NCI-H526 treated with DMSO at 0.1 percent for 48 hours (cell line): ENCODE data around the gene NSUN2.

Source experiments
- DNase-seq: peaks from one replicate; lab custom pipeline; 2025; lab: John Stamatoyannopoulos, UW

NSUN2 gene

GRCh38 chr5:6604341-6604740 is 28.5 kb downstream of the NSUN2 start:
- no peak for DNase-seq

DNA sequence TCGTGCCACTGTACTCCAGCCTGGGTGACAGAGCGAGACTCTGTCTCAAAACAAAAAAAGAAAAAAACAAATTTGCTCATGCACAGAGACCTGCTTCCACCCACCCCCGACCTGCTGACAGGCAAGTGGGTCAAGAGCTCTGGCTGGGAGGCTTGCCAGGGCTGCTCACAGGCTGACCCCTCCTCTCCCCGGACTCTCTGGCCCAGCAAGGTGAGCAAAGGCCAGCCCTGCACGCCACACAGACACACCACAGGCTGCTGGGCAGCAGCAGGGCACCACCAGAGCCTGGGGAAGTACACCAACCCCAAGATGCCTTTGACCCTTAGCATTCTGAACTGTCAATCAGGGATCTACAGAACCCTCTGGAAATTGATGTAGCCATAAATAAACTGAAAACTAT is 29.2 kb downstream of the NSUN2 start:
- no peak for DNase-seq

GRCh38 chr5:6602441-6602840 is 30.4 kb downstream of the NSUN2 start:
- no peak for DNase-seq

- no peak for DNase-seq
Measured at GRCh38 chr5:6601816-6602215, 31.0 kb downstream of the NSUN2 start.

DNA sequence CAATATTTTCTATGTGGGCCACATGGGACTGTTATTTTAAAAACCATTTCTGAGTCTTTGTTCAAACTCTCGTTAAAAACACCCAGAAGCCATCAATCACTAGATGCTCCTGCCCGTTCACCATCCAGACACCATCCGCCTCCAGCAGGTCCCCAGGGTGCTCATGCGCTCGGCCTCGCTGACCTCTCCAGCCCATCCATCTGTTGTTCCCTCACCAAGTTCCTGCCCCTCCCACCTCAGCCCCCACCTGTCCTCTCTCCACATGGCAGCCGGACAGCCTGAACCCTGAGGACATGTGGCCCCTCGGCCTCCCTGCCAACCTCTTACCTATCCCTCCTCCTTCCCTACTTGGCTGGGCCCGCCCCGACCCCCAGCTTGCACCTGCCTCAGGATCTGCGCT is 31.6 kb downstream of the NSUN2 start:
- DNase-seq: no peak

- no peak for DNase-seq
Measured at GRCh38 chr5:6599739-6600138, 33.1 kb downstream of the NSUN2 start.

GRCh38 chr5:6598351-6598900 is 34.4 kb downstream of the NSUN2 start:
- no peak for DNase-seq

GRCh38 chr5:6597557-6597956 is 35.3 kb downstream of the NSUN2 start:
- DNase-seq: no peak

DNA sequence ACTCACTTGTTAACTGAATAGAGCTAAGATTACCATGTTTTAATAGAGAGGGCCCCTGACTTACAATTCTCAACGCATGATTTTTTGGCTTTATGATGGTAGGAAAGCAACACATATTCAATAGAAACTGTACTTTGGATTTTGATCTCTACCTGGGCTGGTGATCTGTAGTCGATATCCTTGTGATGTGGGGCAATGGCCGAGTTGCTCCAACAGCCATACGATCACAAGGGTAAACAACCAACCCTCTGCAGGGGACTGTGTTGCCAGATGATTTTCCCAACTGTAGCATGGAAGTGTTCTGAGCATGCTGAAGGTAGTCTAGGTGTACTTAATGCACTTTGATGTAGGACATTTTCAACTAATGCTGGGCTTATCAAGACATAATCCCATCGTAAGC is 36.5 kb downstream of the NSUN2 start:
- DNase-seq: no peak

GRCh38 chr5:6595405-6595804 is 37.4 kb downstream of the NSUN2 start:
- DNase-seq: peak; percentile 94

- no peak for DNase-seq
Measured at GRCh38 chr5:6594066-6594465, 38.8 kb downstream of the NSUN2 start.

GRCh38 chr5:6593148-6594016 is 39.5 kb downstream of the NSUN2 start:
- no peak for DNase-seq

DNA sequence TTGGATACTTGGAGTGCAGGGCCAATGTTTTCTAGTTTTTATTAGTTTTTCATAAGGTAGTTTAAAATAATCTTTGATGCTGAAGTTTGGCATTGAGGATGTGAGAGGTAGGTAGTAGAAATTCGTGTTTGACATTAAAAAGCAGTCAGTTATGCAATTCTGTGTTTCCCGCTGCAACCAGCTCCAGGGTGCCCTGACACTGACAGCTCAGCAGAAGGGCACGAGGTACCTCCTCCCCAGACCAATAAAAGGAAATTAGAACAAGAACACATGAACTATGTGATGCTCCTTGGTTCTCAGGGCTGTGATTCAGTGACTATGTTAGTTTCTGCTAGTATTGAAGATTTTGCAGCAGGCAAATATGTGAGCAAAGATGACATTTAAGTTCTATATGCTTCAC is 40.2 kb downstream of the NSUN2 start:
- DNase-seq: no peak

DNA sequence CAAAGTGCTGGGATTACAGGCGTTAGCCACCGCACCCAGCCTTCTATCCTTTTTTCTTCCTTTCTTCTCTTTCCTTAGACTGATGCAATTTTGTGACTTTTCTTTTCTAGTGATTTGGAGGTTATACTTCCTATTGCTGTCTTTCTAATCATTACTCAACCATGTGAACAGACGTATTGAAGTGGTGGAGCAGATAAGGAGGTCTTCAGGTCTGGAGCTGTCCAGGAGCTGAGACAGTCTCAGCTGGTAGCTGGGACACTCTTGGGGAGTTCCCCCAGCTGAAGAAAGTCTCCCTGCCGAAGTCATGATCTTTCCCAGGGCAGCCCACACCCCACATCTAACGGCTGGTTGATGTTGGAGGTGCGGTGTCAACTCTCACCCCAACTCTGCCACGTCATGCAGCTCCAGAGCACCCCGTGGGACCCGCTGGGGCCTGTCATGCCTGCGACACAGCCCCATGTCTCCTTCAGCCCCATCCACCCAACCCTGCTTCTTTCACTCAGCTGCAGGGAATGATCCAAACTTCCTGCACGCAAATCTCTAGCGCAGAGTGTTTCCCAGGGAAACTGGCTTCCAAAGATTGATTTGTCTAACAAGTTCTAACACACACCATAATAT is 41.1 kb downstream of the NSUN2 start:
- no peak for DNase-seq

- DNase-seq: peak; percentile 15
Measured at GRCh38 chr5:6590581-6590980, 42.3 kb downstream of the NSUN2 start.

GRCh38 chr5:6587171-6587570 is 45.7 kb downstream of the NSUN2 start:
- no peak for DNase-seq

GRCh38 chr5:6586647-6587042 is 46.2 kb downstream of the NSUN2 start:
- no peak for DNase-seq

- no peak for DNase-seq
Measured at GRCh38 chr5:6585939-6586646, 46.8 kb downstream of the NSUN2 start.

DNA sequence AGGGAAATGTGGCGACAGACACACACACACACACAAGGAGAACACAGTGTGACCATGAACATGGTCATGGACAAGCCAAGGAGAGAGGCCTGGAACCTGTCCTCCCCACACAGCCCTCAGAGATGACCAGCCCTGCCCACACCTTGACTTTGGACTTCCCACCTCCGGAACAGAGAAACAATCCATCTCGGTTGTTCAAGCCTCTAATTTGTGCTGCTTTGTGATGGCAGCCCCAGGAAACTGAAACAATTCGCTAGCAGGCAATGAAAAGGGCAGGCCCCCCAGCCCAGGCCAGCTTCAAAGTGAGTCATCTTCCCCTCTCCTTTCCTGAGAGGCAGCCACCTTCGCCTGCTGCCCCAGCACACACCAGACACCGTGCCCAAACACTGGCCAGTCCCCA is 47.7 kb downstream of the NSUN2 start:
- DNase-seq: no peak

GRCh38 chr5:6584727-6585126 is 48.1 kb downstream of the NSUN2 start:
- DNase-seq: no peak

- no peak for DNase-seq
Measured at GRCh38 chr5:6584101-6584645, 48.7 kb downstream of the NSUN2 start.
